H1 (cell line): ENCODE results near the gene PFDN1. TPM values are rescaled to one million over a fixed set of nuclear protein-coding genes. Genes with fewer than 3 reads are reported as not detected.

Experiments used
- ATF3 ChIP-seq: IDR thresholded peaks from 2 replicates; pipeline ENCODE4 v1.6.1; 2011; ENCODE audit warnings: low read depth, mild to moderate bottlenecking, low read length; ENCODE audit not compliant: insufficient read depth
- CTBP2 ChIP-seq: IDR thresholded peaks from 2 replicates; pipeline ENCODE4 v1.7.0; 2011; ENCODE audit warnings: borderline replicate concordance, mild to moderate bottlenecking, moderate library complexity, mixed read lengths, low read length; ENCODE audit not compliant: insufficient read depth, insufficient read length
- EZH2 ChIP-seq: fragments of 200-600 bp; sonication (generic); IDR thresholded peaks from 2 replicates; pipeline ENCODE4 v1.7.1; 2012; ENCODE audit warnings: low read depth, mild to moderate bottlenecking, moderate library complexity, low read length, inconsistent platforms; ENCODE audit not compliant: severe bottlenecking
- FOSL1 ChIP-seq: IDR thresholded peaks from 2 replicates; pipeline ENCODE4 v1.6.1; 2011; ENCODE audit warnings: mild to moderate bottlenecking, low read depth, low read length, moderate library complexity; ENCODE audit not compliant: insufficient read depth
- MAX ChIP-seq: IDR thresholded peaks from 2 replicates; pipeline ENCODE4 v1.6.1; 2012; ENCODE audit warnings: inconsistent platforms
- PHF8 ChIP-seq: fragments of 200-600 bp; sonication (generic); conservative IDR thresholded peaks from 2 replicates; pipeline ENCODE4 v1.7.1; 2012; ENCODE audit warnings: low read depth, mild to moderate bottlenecking, inconsistent platforms, low read length, moderate library complexity
- POU5F1 ChIP-seq: IDR thresholded peaks from 2 replicates; pipeline ENCODE4 v1.6.1; 2011; ENCODE audit warnings: low read depth, mild to moderate bottlenecking, low read length, moderate library complexity
- polyA plus RNA-seq, 7 experiments: library from polyadenylated mRNA; depleted of rRNA in 3 of 7; stranded (reverse) in 5 of 7; unstranded in 2 of 7; fragments of >200 nt in 5 of 7; fragments of 200-250 nt in 2 of 7; gene quantifications; 1 replicate in 5 of 7; 2 replicates in 1 of 7; 4 replicates in 1 of 7; pipeline versions ENCODE4 v1.2.1 to v1.2.3, GENCODE V29; 2011 to 2013; ENCODE audit warnings: missing spikeins in 2 of 7, mixed read lengths in 2 of 7
- total RNA-seq: library from RNA; stranded (reverse); fragmentation: NEBNext Ultra II Directional; extraction: Animal tissue kit (Norgen Biotek cat#: 25700); gene quantifications from 2 replicates; pipeline ENCODE4 v1.2.1, GENCODE V29; 2021

The PFDN1 gene
- total and polyA plus RNA-seq, 2 of the 8 experiments (the other 6 are each of a cell fraction or from before 2014, with no cell fraction given): 53.0 to 89.6 TPM

- TF ChIP-seq EZH2: no peak
- peak; percentile 92 for TF ChIP-seq PHF8
- no peak for TF ChIP-seq CTBP2
- TF ChIP-seq POU5F1: 0 out of 2 replicates have a peak, but pooled peaks have one; percentile 0
- TF ChIP-seq FOSL1: no peak
- TF ChIP-seq MAX: no peak
- TF ChIP-seq ATF3: peak; percentile 49; the same call in 1 of the 2 replicates
Observed at GRCh38 chr5:140302786-140303639, at the start of gene PFDN1 (continued).
